Hematopoietic multipotent progenitor cell (in vitro differentiated cells): Measurements from ENCODE around the gene OPA1. TPM values are rescaled to one million over a fixed set of nuclear protein-coding genes. Genes with fewer than 3 reads are reported as not detected.
"Not testable (repeated sequence)": the region's sequence is repeated elsewhere in the genome, so short reads cannot be mapped to it uniquely, and the experiment has no call there.

Experiments
- DNase-seq, 3 donors: peaks; one replicate each; pipeline ENCODE4 v3.0.0-alpha.2; 2011 to 2015; ENCODE audit warnings: low read depth in 2 of 3, low spot score in 2 of 3
- total RNA-seq: library from RNA; depleted of rRNA; stranded (reverse); fragments of >200 nt; gene quantifications from one replicate; pipeline ENCODE4 v1.2.3, GENCODE V29; 2012

The OPA1 gene
- total RNA-seq, 1 donor: 27.5 TPM

DNA sequence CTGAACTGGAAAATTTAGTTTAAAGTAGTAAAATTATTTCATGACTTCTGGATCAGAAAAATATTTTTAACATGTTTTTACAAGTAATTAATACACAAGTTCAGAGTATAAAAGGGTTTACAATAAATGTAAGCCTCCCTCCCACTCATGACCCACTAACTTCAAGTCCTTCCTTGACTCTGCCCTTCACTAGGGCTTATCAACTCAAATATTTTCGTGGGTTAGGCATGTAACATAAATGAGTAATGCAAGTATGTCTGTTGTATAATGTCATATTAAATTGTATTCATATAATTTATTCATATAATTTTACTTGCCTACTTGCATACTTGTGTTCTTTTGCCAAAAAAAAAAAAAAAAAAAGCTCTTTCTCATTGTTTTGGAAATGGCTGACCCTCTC, 3.4 kb upstream of the OPA1 start:
- DNase-seq: no peak

DNA sequence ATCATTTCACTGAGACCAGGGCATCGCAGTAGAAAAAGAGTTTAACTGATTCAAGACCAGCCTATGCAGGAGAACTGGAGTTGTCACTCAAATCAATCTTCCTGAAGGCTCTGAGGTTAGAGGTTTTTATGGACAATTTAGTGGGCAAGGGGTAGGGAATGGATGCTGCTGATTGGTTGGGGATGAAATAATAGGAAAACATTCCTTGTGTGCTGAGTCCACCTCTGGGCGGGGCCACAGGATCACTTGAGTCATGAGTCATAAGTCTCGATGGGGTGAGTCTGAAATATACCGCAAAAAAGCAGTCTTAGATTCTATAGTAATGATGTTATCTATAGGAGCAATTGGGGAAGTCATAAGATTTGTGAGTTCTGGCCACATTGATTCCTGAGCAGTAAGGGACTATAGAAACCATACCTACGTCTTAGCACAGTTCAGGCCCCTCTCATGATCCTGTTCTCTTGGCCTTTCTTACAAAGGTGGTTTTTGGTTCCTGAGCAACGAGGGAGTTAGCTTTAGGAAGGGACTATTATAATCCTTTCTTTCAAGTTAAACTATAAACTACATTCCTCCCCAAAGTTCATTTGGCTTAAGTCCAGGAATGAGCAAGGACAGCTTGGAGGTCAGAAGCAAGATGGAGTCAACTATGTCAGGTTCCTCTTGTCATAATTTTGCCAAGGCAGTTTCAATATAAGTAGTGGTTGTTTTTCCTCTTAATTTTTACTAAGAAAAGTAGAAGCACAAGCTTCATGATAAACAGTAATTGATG, 2.7 kb upstream of the OPA1 start:
- DNase-seq: no peak

DNA sequence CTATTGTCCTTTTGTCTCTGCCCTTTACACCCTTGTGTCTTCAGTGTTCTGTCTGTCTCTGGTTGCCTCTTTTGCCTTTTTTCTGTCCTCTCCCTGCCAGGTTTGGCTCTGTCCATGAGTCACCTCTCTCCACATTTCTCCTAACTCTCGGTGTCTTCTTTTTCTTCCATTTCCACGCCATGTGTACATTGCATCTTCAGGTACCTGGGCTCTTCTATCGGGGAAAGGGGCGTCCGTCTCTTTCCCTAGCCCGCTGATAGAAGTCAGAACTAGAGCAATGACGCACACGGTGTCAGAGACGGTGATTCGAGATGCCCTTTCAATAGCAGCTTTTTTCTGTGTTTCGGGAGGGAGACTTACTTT, 641 bp downstream of the OPA1 start:
- peak in 2 of 3 donors; percentile 33 to 35 for DNase-seq

DNA sequence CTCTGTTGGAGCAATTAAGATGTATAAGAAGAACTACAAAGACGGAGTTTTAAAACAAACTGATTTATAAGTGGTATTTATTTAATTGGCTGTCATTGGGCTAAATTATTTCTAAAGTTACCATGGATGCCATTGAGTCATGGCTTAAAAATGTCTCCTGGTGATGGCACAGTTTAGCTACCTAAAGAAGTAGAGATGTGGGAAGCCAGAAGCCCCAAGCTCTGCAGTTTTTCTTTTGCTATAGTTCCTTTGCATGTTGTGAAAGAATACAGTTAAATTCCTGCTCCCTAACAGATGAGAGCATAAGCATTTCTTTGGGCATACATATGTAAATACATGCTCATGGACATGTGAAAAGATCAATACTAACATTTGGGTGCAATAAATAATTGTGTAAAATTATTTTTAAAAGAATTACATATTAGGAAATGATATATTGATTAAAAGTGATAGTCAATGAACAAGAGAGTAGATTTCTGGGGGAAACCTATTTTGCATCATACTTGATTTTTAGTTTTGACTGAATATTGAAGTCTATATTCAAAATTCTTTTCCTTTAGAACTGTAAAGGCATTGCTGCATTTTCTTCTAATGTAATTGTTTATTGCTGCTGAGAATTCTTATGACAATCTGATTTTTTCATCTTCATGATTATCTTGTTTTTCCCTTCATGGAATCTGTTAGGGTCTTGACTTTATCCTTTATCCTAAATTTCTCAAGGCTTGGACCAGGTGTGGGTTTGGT, 2.1 kb downstream of the OPA1 start:
- no peak for DNase-seq

DNA sequence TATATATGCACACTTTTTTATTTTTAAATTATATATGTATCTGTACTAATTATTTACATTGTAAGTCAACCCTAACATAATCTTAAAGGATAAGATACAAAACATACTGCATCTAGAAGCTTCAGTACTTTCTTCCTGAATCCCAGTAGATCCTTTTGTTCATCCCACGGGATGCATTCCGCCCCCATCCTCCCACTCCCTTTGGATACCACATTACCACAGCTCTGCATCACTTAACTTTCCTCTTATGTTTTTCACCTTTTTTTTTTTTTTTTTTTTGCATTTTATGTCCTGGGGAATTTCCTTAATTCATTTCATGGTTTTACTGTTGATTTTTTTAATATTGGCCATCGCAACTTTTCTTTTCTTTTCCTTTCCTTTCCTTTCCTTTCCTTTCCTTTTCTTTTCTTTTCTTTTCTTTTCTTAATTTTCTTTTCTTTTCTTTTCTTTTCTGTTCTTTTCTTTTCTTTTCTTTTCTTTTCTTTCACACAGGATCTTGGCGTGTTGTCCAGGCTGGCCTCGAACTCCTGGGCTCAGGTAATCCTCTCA, 3.0 kb downstream of the OPA1 start:
- no peak for DNase-seq

DNA sequence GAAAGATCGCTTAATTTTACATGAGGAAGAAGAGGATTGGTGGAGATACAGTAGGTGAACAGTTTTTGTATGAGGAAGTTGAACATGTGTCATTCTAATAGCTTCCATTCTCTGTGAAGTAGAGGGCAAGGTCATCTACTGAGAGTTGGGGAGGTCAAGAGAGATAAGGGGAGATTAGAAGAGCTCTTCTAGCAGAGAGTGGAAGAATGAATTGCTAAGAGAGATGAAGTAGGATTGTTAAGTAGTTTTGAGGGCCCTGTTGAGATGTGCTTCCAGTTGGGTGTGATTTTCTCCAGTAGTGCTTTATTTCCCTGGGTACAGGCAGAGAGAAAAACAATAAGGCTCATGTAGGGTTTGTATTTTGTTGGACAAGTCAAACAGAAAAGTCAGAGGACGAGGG, 5.2 kb downstream of the OPA1 start:
- no peak for DNase-seq

DNA sequence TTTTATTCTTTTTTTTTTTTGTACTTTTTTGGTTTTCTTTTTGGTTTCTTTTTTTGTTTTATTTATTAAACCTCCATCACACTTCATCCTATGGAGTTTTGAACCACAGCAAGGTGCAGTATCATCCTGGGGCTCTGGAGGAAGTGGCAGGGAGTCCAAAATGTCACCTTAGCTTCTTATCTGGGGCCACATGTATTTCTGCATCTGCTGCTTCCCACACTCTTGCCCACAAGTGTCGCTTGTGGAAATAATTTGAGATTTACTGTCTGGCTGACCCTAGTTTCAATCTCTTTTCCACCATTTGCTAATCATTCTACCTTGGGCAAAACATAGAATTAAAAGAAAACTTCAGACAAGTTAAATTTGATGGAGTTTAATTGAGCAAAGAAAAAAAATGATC, 6.4 kb downstream of the OPA1 start:
- peak in 2 of 3 donors; percentile 86 to 97 for DNase-seq

DNA sequence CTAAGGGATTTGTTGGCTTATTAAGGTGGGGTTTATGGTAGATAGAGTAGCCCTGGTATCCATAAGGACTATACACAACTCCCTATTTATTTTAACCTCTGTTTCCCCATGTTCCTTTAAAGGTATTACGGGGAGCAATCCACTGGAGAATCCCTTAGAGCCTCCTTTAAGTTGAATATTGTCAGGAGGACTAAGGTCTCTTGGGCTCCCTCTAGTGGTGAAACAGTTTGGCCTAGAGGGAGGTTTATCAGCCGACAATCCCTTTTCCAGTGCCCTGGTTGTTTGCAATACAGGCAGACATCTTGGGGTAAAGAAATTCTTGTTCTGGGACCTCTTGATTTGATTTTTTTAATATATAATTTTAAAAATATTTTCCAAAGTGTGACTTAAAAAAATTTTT, 12.9 kb downstream of the OPA1 start:
- peak; percentile 21 to 75 (median 44) for DNase-seq

DNA sequence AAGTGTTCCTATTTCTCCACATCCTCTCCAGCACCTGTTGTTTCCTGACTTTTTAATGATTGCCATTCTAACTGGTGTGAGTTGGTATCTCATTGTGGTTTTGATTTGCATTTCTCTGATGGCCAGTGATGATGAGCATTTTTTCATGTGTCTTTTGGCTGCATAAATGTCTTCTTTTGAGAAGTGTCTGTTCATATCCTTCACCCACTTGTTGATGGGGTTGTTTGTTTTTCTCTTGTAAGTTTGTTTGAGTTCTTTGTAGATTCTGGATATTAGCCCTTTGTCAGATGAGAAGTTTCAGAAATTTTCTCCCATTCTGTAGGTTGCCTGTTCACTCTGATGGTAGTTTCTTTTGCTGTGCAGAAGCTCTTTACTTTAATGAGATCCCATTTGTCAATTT, 13.9 kb downstream of the OPA1 start:
- not testable (repeated sequence) for DNase-seq

DNA sequence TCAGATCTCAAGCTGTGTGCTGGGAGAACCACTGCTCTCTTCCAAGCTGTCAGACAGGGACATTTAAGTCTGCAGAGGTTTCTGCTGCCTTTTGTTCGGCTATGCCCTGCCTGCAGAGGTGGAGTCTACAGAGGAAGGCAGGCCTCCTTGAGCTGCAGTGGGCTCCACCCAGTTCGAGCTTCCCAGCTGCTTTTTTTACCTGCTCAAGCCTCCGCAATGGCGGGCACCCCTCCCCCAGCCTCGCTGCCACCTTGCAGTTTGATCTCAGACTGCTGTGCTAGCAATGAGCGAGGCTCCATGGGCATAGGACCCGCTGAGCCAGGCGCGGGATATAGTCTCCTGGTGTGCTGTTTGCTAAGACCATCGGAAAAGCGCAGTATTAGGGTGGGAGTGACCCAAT, 17.5 kb downstream of the OPA1 start:
- not testable (repeated sequence) for DNase-seq

DNA sequence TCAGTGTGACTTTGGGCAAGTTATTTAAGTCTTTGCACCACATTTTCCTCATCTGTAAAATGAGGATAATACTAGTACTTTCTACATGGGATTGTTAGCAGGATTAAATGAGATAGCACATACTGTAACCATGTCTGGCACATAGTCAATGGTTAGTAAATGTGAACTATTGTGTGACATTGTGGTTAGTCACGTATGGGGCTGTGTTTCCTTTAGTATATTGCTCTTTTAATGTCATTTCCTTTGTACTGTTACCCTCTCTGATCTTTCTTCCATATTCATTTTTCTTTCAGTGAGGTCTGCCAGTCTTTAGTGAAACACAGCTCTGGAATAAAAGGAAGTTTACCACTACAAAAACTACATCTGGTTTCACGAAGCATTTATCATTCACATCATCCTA, 21.4 kb downstream of the OPA1 start:
- no peak for DNase-seq

DNA sequence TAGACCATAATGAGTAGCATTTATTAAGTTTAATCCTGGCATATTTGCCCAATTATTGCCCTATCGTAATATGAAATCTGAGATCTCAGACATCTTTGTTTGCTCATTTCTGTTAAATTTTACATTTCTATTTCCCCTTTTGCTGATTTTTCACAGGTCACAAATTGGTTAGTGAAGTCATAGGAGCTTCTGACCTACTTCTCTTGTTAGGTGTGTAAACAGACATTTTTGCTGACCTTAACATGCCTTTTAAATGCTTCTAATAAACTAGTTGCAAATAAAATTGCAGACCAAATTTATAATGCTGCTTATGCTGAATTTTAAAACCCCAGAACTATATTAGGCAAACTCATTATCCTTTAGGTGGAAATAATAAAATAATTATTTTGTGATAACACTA, 24.6 kb downstream of the OPA1 start:
- no peak for DNase-seq

DNA sequence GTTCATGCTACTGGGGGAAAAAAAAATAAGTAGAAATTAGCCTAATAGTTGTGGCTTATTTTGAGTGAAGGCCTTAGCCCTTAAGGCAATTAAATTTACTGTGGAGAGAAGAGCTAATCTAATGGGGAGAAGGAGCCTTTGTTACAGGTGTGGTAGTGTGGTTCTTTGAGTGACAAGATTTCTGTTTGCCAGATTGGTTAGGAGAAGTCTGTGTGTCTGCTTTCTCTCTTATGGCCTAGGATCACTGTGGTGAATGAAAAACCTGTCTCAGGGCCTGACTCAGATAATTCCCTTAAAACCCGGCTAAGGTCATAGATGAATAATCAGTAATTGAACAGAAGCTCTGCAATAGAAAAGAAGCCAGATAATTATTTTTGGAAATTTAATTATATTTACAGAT, 27.0 kb downstream of the OPA1 start:
- DNase-seq: no peak

DNA sequence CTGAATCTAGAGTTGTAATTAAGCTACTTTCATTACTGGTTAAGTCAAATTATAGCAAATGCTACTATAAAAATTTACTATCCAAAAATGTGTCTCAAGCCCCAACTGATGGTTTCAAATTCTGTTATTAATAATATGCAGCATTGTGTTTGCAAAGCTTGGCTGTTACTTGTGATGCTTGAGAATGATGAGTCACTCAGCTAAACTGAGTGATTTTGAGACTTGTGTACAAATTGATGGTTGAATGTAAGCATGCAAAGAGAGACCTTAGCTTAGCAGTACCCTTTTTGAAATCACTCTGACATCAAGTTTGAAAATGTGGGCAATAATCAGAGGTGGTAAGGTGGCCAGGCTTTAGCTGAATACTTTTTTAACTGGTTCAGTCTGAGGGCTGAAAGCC, 27.6 kb downstream of the OPA1 start:
- no peak for DNase-seq

DNA sequence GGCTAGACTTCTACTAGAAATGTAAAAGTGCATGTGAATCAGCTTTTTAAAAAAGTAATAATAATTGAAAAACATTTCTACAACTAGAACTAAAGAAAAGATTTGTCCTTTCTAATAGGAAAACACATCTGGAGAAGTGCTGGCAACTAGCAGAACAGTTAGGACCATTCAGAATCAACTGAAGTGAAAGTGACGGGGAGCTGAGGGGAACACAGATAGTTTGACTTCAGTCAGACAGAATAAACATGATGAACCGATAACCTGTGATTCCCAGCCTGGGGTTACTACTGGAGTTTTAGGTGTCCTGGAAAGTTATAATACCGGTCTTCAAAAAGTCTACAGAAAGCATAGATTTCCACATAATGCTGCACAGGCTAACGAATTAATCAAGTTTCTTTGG, 28.1 kb downstream of the OPA1 start:
- DNase-seq: no peak

DNA sequence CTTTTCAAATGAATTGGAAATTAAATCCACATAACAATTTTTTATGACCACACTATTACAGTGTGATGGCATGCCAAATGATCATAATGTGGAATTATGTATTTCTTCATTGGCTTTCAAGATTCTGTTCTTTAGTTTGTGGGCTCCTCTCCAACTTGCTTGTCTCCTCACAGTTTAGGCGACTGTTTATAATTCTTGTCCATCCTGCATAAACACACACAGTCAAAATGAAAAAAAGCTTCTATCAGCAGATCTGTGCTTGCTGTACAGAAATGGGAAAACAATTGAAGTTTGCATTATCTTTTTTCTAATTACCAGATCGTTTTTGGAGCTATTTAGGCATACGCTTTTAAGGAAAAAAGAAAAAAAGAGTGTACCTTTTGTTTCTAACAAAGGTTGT, 37.0 kb downstream of the OPA1 start:
- no peak for DNase-seq

DNA sequence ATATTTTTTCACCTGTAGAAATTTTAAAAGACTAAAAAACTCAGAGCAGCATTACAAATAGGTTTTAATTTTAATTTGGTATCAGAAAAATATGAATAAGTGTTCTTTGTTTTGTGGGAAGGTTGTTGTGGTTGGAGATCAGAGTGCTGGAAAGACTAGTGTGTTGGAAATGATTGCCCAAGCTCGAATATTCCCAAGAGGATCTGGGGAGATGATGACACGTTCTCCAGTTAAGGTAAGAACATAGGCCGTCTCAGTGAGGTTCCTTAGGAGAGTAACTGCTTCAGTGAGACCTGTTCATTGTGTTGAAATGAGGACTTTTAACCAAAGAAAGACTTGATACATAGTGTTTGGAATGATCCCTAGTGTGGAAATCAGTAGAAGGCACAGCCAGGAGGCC, 44.8 kb downstream of the OPA1 start:
- DNase-seq: no peak

DNA sequence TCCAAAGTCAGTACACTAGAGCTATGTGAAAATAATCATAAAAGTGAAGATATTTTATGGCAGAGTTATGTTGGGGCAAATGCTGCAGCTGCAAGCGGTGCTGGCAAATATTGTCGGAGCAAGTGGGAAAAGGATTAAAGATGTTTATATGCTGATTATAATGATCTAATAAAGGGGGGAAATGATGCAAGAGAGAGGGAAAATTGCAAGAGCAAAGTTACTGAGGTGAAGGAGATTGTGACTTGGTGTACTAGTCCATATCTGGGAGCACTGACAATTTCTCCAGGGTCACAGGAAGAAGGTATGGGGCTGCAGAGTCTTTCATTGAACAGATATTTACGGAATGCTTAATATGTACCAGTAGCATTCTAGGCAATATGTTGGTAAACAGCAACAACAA, 45.8 kb downstream of the OPA1 start:
- DNase-seq: no peak

DNA sequence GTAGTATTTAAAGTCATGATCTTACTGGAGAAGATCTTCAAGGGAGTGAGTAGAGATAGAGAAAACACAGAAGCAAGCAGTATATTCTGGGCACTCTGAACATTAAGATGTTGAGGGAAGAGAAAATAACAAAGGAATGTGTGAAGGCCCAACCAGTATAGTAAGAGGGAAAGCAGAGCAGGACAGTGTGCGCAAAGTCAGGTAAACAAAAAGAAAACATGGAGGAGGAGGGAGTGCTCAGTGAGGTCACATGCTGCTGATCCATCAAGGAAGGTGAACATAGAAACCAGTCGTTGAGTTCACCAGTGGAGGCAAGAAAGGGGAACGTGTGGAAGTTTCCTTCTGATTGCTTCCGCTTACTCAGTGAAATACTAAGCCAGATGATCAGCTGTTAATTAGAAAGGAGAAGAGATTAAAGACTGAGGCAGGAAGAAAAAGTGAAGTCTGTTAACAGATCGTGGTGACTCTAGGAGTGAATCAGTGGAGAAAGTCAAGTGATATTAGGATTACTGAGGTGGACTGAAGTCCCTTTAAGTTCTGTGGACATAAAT, 47.2 kb downstream of the OPA1 start:
- no peak for DNase-seq

DNA sequence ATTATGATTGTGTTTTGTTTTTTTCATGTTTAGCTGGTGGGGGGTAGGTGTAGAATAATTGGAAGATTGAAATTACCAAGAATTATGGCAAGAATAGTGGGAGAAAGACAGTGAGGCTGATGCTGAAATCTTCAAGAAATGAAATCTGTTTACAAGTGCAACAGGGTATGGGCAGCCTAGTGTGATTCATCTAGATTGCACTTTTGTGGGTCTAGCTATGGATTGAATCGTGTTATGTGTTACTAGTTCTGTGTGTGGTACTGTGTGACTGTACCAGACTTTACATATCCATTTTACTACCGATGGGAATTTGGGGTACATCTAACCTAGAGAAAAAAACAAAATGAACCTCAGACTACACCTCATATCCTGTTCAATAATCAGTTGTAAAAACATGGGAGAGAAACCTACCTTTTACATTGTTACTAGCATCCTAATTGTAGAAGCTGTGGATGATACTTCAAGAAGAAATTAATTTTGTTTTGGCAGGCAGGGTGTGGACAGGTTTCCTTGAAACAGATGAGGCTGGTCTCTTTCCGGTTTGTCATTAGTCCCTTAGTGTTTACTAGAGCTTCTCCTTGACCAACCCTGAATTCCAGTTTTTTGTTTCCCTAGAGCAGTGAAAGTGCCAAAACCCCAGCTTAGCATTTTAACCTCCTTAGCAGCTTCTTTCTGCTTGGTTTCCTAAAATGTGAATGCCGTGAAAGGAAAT, 47.9 kb downstream of the OPA1 start:
- DNase-seq: no peak

DNA sequence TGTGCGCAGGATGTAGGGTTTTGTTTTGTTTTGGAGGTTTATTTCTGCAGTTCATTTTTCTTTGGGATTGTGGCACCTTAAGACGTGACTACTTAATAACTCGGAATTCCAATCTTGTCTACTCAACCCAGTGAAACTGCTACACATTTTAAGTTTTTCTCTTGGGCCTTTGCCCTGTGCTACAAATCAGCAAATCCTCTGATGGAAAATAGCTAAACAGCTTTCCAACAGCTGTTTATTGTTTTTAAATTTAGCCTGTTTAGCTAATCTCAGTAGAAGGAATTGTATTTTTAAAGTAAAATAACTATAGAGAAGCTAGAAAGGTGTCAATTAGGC, 48.4 kb downstream of the OPA1 start:
- DNase-seq: no peak
